ENCODE data around the gene EHMT1. TPM values are rescaled to one million over a fixed set of nuclear protein-coding genes. Genes with fewer than 3 reads are reported as not detected.

Gene EHMT1
- total and polyA plus RNA-seq, 2 of the 8 experiments (the other 6 are each of a cell fraction or from before 2014, with no cell fraction given), result 95.7 to 163 TPM

DNA sequence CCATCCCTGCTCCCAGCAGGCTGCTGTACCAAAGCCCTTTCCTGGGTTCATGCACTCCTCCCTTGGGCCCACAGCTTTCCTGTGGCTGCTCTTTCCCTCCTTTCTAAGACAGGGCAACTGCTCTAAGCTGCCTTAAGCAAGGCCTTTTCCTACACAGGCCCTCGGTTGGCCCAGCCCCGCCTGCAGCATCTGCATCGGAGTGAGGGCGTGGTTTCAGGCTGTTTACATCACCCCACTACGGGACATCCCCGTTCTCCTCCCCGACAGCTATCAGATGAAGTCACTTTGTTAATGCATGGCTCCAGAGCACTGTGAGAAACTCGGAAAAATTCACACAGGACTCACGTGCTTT is 43.5 kb upstream of the EHMT1 start:
- no peaks in the 10 kb centered on the region for H3K9me3 ChIP-seq (ENCODE audit: insufficient read depth in 2 of 2, low read depth in 1 of 2, low read length in 1 of 2)
- no peak overlapping the region for H3K14ac ChIP-seq (ENCODE audit: insufficient read length)
- peaks cover 7 to 19% of the 10 kb centered on the region in 2 experiments for H4K20me1 ChIP-seq (replicated peaks in 1 of 2; ENCODE audit: control insufficient read depth in 1 of 2, insufficient read depth in 2 of 2, low read length in 2 of 2)
- WGBS, 2 experiments (ENCODE audit: extremely low coverage in 1 of 2, insufficient coverage in 1 of 2, insufficient read length in 1 of 2, insufficient replicate concordance in 2 of 2, low coverage in 1 of 2, low lambda C conversion rate in 2 of 2, missing lambda C conversion rate in 1 of 2), result 84% methylated on average over 9 of the region's 9 CpGs; no CpG with 5 or more reads in 1 of the 2 experiments
- no peak overlapping the region for H2AK5ac ChIP-seq (ENCODE audit: low read depth, low read length)
- H3K9ac ChIP-seq (replicated peaks in 1 of 4; ENCODE audit: extremely low read depth in 1 of 4, low read depth in 3 of 4, low read length in 3 of 4), result no peak overlapping the region
- no peak overlapping the region for H2BK12ac ChIP-seq (ENCODE audit: low read depth, low read length)
- no peak overlapping the region for H2AFZ ChIP-seq (ENCODE audit: low read length)
- ChIA-PET POLR2A (ENCODE audit: partially characterized antibody) (interaction anchor here (0.7 to 3.7 kb wide), 2 partner anchors 8 to 16 kb away, joined by 5 to 13 read pairs; no protein-coding TSS in a partner anchor), CTCF (ENCODE audit: partially characterized antibody) (interaction anchor here (1.1 to 3.2 kb wide), 3 partner anchors 9 to 29 kb away, joined by 3 to 21 read pairs (median 4); no protein-coding TSS in a partner anchor)
- H3K27ac ChIP-seq (ENCODE audit: low read depth, low read length), result no peak overlapping the region; the same call in 1 of the 2 replicates
- H3K23ac ChIP-seq (ENCODE audit: insufficient read length), result no peak overlapping the region
- no peak overlapping the region for H3K56ac ChIP-seq (replicated peaks; ENCODE audit: insufficient read length, low read depth, low read length)
- DNase-seq (ENCODE audit: low read depth in 1 of 2, low spot score in 2 of 2), result no peak
- peaks cover 23 to 48% (median 36%) of the 10 kb centered on the region in 4 experiments for H3K36me3 ChIP-seq (ENCODE audit: control insufficient read depth in 2 of 4, insufficient read depth in 4 of 4, low read length in 3 of 4)
- H3K4me2 ChIP-seq (ENCODE audit: insufficient read depth in 1 of 2, low read depth in 2 of 2, low read length in 2 of 2), result no peak overlapping the region
- no peak overlapping the region for H4K91ac ChIP-seq (replicated peaks; ENCODE audit: insufficient read length, low read length)
- H3K79me2 ChIP-seq (ENCODE audit: control insufficient read depth in 1 of 2, insufficient read depth in 2 of 2, low read length in 2 of 2), result peaks cover 12 to 40% of the 10 kb centered on the region in 2 experiments
- no peak for FAIRE-seq
- peaks cover 3% of the 10 kb centered on the region; the same call in 1 of the 2 replicates for H3K23me2 ChIP-seq (ENCODE audit: low read depth, low read length)
- no peak overlapping the region for H2BK120ac ChIP-seq (replicated peaks; ENCODE audit: low read depth, low read length)
- no peak overlapping the region for H3K4ac ChIP-seq (replicated peaks; ENCODE audit: insufficient read length, low read depth, low read length)
- H3K79me1 ChIP-seq (ENCODE audit: low read depth, low read length), result peaks cover 19% of the 10 kb centered on the region
- H4K8ac ChIP-seq (ENCODE audit: extremely low read depth, insufficient read depth, low read length), result 0 out of 2 replicates have a peak overlapping the region, but pooled peaks have one; percentile 31
- no peak overlapping the region for H3K18ac ChIP-seq (ENCODE audit: extremely low read depth, low read length)
- no peak overlapping the region for H4K5ac ChIP-seq (ENCODE audit: insufficient read length, low read depth, low read length)
- H3K27me3 ChIP-seq (replicated peaks in 1 of 4; ENCODE audit: control insufficient read depth in 3 of 4, extremely low read depth in 1 of 4, insufficient read depth in 3 of 4, low read length in 3 of 4), result no peaks in the 10 kb centered on the region
- peaks cover 0 to 15% (median 5%) of the 10 kb centered on the region in 4 experiments; a peak in 6 of 7 replicates for H3K4me1 ChIP-seq (replicated peaks in 1 of 4; ENCODE audit: control insufficient read depth in 3 of 4, insufficient read depth in 4 of 4, low read length in 3 of 4)
- no peak overlapping the region for H3K4me3 ChIP-seq (ENCODE audit: extremely low read depth in 1 of 4, insufficient read depth in 2 of 4, low read depth in 3 of 4, low read length in 4 of 4)
- no peak overlapping the region for H2BK20ac ChIP-seq (ENCODE audit: low read length)
- H2BK5ac ChIP-seq (ENCODE audit: low read depth, low read length), result no peak overlapping the region
- H2BK15ac ChIP-seq (ENCODE audit: low read length), result no peak overlapping the region
- no peak for TF ChIP-seq POU5F1 (IDR thresholded peaks at IDR 0.05; ENCODE audit: low read depth, low read length)
- TF ChIP-seq ZNF274 (IDR thresholded peaks at IDR 0.05; ENCODE audit: borderline replicate concordance, extremely low read depth, low read length), result no peak
- no peak for TF ChIP-seq TBP (IDR thresholded peaks at IDR 0.05; ENCODE audit: low read depth, low read length)
- TF ChIP-seq CBX5 (IDR thresholded peaks at IDR 0.05; ENCODE audit: low read depth, low read length), result no peak
- TF ChIP-seq HDAC2 (IDR thresholded peaks at IDR 0.05; ENCODE audit: borderline replicate concordance in 1 of 2, low read depth in 2 of 2, low read length in 2 of 2), result no peak
- TF ChIP-seq PHF8 (conservative IDR thresholded peaks at IDR 0.05; ENCODE audit: low read depth, low read length), result no peak
- TF ChIP-seq ATF3 (IDR thresholded peaks at IDR 0.05; ENCODE audit: insufficient read depth, low read depth, low read length), result no peak
- no peak for TF ChIP-seq ASH2L (IDR thresholded peaks at IDR 0.05; ENCODE audit: low read length)
- TF ChIP-seq RBBP5 (IDR thresholded peaks at IDR 0.05; ENCODE audit: borderline replicate concordance, low read depth, low read length), result no peak
- no peak for TF ChIP-seq KDM1A (IDR thresholded peaks at IDR 0.05; ENCODE audit: borderline replicate concordance, low read length)
- TF ChIP-seq, protein P1, sequence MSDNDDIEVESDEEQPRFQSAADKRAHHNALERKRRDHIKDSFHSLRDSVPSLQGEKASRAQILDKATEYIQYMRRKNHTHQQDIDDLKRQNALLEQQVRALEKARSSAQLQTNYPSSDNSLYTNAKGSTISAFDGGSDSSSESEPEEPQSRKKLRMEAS (IDR thresholded peaks at IDR 0.05), result no peak
- no peak for TF ChIP-seq BACH1 (IDR thresholded peaks at IDR 0.05; ENCODE audit: low read length)
- TF ChIP-seq NRF1 (IDR thresholded peaks at IDR 0.05; ENCODE audit: low read depth, low read length), result no peak

Measured in H1 (cell line).